CD4-positive, alpha-beta T cell treated with Interleukin-2 at 100 ng/mL for 4 hours (primary cell): ENCODE measurements around the gene SZT2.
A peak's percentile ranks its signal among the peaks of the same experiment; 100 is the strongest.
"Not testable (repeated sequence)": the region's sequence is repeated elsewhere in the genome, so short reads cannot be mapped to it uniquely, and the experiment has no call there.

ENCODE experiments used
- DNase-seq: peaks from one replicate; pipeline ENCODE4 v3.0.0-alpha.2; 2020; ENCODE audit warnings: low spot score

SZT2 gene

GRCh38 chr1:43363283-43363934 is 26.3 kb upstream of the SZT2 start:
- DNase-seq = no peak

- DNase-seq = no peak
Measured at GRCh38 chr1:43363935-43364525, 25.7 kb upstream of the SZT2 start.

DNA sequence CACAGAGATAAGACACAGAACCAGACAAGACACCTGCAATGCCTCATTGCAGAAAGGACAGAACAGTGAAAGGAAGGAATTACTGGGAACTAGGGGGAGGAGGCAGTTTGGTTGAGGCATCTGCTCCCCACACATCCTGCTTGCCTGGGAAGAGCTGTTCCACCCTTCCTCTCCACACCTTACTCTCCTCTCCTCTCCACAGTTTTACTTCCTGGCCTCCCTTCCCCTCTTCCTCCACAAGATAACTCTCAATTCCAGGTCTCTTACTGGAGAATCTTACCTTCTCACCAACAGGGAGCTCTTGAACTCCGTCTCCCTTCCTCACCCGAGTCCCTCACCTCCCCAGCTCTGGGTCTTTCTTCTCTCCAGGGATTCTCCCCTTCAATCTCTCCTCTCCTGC is 24.0 kb upstream of the SZT2 start:
- DNase-seq = no peak

DNA sequence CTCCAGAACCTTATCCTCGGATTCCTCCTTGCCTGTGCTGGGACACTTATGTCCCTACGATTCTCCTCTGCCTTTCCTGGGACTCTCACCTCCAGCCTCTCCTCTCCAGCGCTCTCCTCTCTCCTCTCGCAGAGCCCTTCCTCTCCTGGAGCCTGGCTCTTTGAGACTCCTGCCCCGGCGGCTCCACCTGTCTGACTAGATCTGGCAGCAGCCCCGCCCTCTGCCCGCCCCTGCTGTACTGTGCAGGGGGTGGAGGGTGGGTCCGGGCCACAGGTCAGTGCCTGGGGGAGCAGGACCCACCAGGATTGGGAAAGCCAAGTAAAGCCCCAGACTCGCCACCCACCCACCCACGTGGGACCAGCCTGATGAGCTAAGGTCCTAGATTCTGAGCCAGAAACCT is 23.5 kb upstream of the SZT2 start:
- DNase-seq = no peak

DNA sequence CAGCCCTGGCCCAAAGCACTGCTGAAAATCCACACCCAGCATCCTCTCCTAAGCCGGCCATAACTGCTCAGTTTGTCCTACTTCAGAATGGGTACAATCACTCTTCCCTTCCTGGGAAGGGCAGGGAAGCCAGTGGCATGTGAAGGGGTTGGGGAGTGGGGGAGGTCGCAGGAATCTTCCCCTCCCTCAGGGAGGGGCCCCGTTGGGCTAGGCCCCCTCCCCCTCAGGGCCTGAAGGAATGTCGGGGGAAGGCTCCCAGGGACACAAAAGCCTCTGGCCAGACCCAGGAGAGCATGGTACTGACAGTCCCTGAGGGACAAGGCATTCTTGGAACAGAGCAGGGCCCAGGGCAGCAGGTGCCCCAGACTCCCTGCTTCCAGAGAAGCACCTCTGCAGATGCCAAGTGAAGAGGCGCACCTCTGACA is 23.1 kb upstream of the SZT2 start:
- no peak for DNase-seq

- DNase-seq = peak; percentile 20
Measured at GRCh38 chr1:43367026-43367903, 22.4 kb upstream of the SZT2 start.

GRCh38 chr1:43367904-43368645 is 21.6 kb upstream of the SZT2 start, which contains the start of gene ELOVL1:
ELOVL1 (minus strand) TSS chr1:43368011; CDS start chr1:43365609, 2,402 bp downstream.
- peak; percentile 87 for DNase-seq

DNA sequence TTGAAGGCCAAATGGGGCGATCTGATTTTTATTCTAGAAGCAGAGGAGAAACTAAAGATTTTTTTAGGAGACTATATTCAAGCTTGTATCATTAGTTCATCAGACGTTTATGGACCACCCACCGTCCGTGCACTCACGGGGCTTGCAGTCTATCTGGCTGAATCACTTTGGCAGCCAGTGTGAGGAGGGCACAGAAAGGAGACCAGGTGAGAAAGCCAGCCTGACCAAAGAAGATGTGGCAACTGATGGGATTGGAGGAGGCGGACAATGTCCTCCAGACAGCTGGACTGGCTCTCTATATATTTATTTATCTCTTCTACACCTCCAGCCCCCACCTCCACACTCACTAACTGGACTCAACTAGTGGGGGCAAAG is 21.1 kb upstream of the SZT2 start:
- no peak for DNase-seq

- DNase-seq = not testable (repeated sequence)
Measured at GRCh38 chr1:43369779-43370178, 19.9 kb upstream of the SZT2 start.

- no peak for DNase-seq
Measured at GRCh38 chr1:43370564-43370963, 19.1 kb upstream of the SZT2 start.

GRCh38 chr1:43372172-43372571 is 17.5 kb upstream of the SZT2 start:
- no peak for DNase-seq

GRCh38 chr1:43373066-43373940 is 16.4 kb upstream of the SZT2 start:
- DNase-seq = no peak

- DNase-seq = no peak
Measured at GRCh38 chr1:43376723-43377235, 12.9 kb upstream of the SZT2 start.

GRCh38 chr1:43377831-43378230 is 11.9 kb upstream of the SZT2 start:
- no peak for DNase-seq

GRCh38 chr1:43379476-43379875 is 10.2 kb upstream of the SZT2 start:
- DNase-seq = no peak

DNA sequence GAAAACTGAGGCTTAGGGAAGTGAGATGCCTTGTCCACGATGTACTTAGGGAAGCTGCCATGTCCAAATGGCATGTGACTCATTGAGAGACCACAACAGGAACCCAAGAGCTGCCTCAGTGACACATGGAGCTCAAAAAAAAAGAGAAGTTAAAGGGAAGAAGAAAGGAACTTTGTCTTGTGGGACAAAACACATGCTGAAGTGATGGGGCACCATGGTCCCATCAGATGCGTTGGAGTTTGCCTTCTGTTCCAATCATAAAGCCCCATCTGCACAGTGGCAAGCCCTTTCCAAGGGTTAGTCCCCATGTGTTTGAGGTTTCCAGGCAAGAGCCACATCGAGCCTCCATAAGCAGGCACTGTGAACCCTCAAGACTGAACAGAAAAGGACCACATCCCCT is 8.1 kb upstream of the SZT2 start:
- no peak for DNase-seq

DNA sequence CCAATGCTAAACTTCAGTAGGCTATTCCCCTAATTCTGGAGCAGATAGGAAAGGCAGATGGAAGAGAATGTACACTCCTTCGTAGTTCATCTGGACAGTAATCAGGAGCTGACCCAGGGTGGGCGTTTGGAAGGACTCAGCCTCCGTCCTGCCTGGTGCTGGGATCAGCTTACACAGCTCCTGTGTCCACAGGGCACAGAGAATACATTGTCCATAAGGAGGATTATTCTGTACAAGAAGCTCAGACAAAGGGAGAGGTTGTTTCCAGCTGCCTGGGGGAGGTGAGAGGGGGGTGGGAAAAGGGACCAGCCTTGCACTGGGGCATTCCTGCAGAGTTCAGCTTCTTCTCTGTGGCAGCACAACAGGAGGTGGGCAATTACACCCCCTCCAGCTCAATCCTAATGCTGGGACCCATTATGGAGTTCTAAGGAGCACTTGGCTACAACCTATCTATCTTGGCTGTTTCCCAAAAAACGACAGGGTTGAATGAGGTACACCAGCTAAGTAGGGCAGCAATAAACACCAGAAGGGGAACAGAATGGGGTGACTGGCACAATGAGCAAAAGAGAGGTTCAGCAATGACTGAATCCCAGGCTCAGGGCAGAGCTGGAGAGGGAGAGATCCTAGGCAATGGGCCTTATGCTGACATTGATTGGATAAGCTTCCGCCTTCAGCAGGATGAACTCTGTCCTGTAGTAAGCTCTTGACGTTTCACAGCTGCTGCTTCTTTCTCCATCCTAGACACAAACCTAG is 7.5 kb upstream of the SZT2 start:
- no peak for DNase-seq

- no peak for DNase-seq
Measured at GRCh38 chr1:43383449-43383848, 6.2 kb upstream of the SZT2 start.

GRCh38 chr1:43386676-43387075 is 3.0 kb upstream of the SZT2 start:
- DNase-seq = no peak

- no peak for DNase-seq
Measured at GRCh38 chr1:43387976-43388599, 1.6 kb upstream of the SZT2 start.
